Germinal center (tissue), 1 donor: ENCODE results near the gene CHPF2.

Experiments
- DNase-seq: peaks from one replicate; pipeline ENCODE4 v3.0.0; 2012; ENCODE audit warnings: mixed read lengths, low spot score

The CHPF2 gene, protein sequence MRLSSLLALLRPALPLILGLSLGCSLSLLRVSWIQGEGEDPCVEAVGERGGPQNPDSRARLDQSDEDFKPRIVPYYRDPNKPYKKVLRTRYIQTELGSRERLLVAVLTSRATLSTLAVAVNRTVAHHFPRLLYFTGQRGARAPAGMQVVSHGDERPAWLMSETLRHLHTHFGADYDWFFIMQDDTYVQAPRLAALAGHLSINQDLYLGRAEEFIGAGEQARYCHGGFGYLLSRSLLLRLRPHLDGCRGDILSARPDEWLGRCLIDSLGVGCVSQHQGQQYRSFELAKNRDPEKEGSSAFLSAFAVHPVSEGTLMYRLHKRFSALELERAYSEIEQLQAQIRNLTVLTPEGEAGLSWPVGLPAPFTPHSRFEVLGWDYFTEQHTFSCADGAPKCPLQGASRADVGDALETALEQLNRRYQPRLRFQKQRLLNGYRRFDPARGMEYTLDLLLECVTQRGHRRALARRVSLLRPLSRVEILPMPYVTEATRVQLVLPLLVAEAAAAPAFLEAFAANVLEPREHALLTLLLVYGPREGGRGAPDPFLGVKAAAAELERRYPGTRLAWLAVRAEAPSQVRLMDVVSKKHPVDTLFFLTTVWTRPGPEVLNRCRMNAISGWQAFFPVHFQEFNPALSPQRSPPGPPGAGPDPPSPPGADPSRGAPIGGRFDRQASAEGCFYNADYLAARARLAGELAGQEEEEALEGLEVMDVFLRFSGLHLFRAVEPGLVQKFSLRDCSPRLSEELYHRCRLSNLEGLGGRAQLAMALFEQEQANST

DNA sequence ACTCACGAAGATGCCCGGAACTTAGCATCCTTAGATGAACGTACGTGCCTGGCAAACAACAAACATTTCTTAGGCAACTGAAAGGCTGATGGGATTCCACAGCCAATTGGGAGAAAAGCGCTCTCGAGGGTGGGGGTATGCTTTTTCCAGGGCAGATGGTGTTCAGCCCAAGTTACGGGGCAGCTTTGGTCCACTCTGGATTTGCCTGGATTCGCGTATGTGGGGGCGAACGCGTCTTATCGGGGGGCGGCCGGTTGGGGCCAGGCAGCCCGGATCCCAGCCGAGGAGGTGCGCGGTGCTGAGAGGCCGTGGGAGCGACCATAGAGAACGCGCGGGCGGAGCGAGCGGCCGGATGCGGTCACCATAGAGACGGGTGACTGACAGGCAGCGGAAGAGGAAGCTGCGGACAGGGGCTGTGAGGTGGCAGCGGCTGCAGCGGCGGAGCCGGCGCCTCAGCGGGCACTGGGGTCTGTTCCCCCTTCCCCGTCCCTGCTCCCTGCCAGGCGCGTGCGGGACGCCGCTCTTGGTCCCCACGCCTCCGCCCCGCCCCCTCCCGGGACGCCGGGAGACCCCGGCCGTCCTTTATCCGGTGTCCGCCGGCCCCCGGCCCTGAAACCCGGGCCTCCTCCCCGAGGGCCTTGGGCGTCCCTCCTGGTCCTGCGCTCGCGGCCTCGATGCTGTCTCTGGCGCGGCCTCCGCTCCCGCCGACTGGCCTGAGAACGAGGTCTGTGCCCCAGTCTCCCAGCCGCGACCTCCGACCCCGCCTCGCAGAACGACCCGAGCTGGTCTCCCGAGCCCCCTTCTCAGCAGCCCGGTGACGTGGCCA is at the start of gene CHPF2:
CHPF2 (plus strand) TSS at position 393 of the 826 bp plus-strand sequence. CDS start 1,529 bp downstream, outside the sequence.
- peak; percentile 93 for DNase-seq

DNA sequence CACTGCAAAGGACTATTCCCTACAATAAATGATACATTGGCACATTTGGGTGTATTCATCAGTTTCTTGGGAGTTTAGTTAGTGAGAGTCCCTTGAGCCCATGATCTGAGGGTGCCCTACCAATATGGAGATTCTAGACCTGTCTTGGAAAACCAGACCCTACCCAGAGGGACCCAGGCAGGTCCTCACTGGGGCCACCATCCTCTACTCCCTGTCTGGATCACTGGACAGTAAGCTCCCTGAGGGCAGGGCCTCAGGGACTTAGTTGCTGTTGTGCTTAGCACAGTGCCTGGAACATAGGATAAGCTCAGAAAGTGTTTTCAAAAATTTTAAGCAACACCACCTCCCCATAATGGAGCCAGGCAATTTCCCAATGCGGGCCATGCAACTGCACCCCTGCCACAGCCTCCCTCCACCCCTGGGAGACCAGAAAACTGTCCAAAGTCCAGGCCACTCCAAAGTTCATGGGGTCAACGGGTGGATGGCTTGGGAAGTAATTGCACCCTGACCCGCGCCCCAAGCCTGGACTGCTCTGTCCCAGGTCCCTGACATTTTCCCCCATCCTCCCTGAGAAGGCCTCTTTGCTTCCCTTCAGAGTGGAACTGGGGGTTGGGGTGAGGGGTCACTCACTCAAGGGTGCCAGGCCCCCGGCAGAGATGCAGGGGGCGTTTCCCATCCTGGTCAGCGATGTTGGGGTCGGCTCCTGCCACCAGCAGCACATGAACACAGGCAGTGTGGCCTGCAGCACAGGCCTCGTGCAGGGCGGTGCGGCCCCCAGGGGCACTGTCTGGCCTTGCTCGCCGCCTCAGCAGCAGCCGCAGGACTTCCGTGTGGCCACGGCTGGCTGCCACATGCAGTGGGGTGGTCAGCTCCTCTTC is 46.3 kb upstream of the CHPF2 start:
- DNase-seq: no peak

DNA sequence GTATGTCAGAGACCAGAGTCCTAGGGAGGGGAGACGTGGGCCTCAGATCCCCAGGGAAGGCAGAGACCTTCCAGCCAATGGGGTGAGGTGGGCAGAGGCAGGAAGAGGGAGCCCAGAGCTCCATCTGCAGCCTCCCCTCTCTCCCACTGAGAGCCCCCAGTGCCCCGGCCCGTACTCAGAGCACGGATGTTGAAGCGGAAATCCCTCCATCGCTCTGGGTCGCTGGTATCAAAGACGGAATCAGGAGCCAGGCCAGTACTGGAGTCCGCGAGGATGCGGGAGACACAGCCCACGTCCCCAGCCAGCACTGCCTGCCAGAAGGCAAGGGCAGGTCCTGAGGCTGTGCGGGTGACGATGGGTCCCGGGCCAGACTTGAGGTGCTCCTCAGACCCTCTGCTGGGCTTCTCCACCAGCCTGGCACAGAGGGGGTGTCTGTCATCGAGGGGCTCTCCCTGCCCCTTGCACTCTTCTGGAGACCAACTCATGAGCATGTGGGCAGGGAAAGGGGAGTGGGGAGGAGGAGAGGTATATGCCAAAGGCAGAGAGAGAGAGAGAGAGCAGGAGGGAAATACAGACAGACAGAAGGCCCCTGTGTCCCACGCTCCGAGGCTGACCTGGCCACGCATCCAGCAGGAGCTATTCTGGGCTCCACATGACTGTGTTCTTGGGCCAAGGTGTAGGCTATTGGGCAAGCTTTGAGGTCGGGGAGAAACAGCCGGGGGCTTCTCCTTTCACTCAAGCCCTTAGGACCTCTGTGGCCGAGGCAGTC is 45.5 kb upstream of the CHPF2 start, which contains the start of gene ASB10:
ASB10 (minus strand) TSS at position 611 of the 769 bp plus-strand sequence; CDS start at position 491, 120 bp downstream.
- DNase-seq: no peak

DNA sequence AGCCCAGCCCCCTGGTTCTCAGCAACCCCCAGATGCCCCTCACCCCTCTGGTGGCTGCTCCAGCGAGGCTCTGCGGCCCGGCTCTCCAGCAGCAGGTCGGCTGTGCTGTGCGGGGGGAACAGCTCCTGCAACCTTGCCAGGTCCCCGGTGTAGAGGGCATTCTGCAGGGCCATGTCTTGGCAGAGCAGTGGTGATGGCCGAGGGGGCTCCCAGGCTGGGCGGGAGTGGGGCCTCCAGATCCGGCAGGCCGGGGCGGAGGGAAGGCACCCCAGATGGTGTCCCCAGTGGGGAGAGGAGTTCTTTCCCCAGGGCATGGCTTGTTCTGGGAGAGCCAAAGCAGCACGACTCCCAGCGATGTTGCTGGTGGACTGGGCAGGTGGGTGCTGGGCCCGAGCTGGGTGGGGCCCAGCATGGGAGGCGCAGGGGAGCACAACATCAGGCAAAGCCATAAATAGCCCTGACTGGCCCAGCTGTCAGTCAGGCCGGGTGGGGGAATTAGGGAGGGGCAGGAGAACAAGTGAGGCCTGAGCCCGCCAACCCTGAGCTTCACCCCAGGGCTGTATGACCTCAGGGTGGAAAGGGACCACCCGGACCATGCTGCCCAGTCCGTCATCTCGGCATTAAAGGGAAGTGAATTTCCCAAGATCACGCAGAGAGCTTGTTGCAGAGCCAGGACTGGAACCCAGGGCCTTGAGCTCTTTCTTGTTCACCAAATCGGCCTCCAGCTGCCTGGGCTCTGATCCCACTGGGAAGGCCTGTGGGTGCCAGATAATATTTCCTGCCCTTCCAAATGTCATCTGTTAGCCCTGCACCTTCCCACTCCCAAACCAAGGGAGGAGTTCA is 44.7 kb upstream of the CHPF2 start:
- no peak for DNase-seq

DNA sequence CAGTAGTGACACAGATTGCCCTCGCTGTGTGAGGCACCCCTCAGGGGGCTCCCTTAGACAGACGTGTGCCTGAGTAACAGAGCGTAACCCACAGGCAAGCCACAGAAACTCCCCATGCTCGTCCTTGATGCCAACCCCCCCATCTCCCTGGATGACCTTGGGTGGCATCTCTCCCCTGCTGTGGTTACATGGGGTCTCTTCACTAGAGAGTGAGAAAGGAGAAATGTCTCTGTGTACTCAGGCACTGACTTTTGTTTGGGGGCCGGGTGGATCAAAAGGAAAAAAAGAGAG is 44.1 kb upstream of the CHPF2 start:
- DNase-seq: no peak

DNA sequence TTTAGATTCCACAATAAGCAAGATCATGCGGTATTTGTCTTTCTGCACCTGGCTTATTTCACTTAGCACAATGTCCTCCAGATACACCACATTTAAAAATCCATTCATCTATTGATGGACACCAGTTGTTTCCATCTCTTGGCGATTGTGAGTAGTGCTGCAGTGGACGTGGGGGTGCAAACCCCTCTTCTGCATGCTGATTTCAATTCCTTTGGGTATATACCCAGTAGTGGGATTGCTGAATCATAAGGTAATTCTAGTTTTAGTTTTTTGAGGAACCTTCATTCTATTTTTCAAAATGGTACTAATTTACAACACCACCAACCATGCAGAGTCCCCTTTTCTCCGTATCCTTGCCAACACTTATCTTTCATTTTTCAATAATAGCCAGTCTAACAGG is 43.2 kb upstream of the CHPF2 start:
- no peak for DNase-seq

DNA sequence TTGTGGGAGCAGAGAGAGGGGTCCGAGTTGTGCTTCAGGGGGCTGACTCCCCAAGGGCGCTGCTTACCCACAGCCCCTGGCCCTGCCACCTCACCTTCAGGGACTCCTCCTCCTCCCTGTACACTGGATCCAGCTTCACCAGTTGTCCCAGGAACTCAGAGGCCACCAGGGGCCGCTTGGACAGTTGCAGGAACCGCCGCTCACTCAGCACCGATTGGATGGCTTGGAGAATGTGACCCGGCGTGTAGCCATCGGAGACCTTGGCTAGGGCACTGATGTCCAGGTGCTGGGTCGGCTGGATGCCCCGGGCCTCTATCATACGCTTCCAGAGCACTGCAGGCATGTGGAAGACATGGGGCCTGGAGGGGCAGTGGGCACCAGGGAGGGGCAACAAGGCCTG is 40.7 kb upstream of the CHPF2 start:
- no peak for DNase-seq

DNA sequence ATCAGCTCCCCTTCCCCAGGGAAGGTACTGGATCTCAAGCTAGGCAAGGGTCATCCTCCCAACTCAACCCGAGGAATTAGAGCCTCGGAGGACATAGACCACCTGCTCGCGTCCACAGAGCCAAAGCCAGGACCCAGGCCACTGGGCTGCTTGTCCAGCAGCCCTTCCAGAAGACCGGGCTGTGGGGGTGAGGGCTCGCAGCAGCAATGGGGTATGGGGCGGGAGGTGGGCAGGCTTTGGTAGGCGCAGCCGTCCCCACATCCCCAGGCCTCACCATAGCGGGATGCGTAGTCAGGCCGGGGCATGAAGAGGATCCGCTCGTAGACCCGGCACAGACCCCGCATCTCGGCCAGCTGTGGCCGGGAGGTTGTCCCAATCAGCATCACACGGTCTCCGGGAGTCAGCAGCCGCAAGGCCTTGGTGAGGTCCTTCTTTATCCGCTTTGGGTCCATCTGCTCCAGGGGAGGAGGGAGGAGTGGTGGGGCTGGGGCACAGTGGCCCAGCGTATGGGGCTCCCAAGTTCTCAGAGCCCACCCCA is 40.2 kb upstream of the CHPF2 start:
- no peak for DNase-seq

DNA sequence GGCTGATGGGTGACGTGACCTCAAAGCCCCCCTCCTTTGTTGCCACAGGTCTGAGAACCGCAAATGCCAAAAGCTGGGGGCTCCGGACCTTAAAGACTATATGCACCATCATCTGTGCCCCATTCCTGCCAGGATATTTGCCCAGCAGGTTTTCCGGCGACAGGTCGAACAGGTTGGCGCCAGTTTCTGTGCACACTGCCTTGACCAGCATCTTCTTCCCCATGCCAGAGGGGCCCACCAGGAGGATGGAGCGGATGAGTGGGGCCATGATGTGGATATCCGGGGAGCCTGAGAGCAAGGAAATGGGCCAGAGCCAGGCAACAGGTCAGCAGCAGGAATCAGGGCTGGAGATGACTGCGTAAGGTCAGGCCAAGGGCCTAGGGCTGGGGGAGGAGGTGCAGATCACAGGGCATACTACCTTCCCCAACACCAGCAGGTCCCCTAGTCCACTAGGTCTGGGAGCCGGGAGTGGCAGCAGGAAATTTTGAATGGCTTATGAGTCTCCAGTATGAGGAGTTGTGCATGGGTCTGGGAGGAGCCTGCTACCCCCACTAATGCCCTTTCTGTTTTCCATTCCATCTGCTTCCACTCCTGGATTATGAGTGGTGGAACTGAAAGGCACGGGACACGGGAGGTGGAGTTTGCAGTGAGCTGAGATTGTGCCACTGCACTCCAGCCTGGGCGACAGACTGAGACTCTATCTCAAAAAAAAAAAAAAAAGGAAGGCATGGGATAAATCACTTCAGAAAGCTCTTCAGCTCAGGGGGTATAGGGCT is 38.9 kb upstream of the CHPF2 start:
- DNase-seq: no peak

DNA sequence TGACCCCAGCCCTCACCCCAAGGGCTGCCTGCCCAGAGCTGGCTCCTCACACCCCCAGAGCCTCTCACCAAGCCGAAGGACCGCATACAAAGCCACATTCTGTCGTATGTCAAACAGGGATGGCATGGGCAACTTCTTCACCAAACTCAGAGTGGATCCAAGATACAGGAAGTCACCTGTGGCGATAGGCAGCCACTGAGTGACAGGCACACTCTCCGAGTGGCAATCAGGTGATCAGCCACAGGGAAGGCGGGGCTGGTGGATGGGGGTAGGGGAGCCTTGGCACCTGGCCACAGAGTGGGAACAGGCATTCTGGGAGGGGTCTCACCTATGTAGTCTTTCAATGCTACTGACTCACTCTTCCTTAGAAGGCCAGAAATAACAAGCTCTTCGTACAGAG is 38.1 kb upstream of the CHPF2 start:
- DNase-seq: no peak

DNA sequence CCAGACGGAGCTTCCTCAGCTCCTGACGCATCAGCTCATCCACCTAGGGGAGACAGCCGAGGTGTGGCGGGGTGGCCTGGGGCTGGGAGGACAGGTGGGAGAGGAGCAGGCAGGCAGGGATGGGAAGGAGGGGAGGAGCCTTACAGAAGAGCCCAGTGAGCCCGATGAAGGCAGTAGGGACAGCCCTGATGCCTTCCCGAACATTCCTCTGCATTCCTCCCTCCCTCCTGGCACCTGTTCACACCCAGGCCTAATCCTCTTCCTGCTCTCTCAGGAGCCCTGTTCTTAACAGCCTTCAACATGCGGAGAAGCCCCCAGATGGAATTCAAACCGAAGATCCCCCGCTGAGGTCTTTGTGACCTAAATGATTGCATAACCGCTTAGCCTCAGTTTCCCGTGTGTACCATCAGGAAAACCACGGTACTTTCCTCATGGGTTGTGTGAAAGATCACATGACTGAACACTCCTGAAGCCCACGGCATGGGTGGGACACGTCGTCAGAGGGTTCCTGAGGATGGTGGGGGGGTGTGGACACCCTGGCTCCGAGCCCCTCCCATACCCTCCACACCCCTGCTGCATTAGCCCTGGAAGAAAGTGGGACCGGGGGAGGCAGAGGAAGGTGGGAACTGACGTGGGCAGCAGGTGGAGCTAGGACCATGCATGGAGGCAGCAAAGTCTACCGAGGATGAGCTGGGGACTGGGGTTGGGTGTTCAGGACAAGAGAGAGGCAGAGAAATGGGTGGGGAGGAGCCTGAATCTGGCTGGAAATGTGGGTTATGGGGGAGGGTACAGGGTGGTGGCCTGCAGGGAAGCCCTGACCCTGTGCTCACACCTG is 36.5 kb upstream of the CHPF2 start:
- DNase-seq: no peak

DNA sequence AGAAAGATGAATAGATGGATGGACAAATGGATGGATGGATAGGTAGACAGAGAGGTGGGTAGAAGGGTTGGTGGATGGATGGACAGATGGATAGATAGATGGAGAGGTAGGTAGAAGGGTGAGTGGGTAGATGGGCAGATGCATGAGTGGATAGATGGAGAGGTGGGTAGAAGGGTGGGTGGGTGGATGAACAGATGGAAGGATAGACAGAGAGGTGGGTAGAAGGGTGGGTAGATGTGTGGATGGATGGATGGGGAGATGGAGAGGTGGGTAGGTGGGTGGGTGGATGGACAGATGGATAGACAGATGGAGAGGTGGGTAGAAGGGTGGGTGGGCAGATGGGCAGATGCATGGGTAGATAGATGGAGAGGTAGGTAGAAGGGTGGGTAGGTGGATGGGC is 34.4 kb upstream of the CHPF2 start:
- no peak for DNase-seq

DNA sequence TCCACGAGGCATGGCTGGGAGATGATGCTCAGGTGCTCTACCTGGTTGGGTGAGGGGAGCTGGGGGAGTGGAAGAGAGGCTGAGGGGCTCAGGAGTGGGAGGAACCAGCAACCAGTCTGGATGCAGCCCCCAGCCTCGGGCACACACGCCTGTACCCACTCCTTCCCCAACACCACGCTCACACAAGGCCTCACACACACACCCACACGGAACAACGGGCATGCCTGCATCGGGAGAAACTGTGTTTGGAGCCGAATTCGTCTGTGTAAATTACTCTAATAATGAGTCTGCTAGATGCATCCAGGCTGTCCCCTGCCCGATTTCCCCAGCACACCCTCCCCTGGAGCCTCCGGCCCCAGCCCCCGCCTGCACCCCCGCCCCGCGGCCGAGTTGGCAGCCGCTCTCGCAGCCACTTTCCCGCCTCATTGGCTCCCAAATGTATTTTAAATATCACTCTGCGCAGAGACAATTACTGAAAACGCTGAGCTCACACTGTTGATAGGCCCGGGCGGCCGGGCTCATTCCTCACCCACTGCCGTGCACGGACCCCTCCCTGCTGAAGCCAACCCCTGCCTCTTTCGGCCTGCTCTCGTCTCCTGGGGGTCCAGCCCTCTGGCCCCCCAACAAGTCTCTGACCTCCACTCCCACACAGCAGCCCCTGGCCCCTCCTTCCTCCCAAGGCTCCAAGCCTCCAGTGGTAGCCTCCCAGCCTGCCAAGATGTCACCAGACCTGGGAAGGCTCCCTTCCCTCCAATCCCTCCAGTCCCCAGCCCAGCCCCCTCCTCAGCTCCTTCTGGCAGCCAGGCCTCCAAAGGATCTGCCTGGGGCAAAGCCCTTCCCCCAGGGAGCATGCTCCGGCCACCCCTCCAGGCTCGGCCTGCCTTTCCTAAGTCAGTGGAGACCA is 33.1 kb upstream of the CHPF2 start:
- DNase-seq: no peak

DNA sequence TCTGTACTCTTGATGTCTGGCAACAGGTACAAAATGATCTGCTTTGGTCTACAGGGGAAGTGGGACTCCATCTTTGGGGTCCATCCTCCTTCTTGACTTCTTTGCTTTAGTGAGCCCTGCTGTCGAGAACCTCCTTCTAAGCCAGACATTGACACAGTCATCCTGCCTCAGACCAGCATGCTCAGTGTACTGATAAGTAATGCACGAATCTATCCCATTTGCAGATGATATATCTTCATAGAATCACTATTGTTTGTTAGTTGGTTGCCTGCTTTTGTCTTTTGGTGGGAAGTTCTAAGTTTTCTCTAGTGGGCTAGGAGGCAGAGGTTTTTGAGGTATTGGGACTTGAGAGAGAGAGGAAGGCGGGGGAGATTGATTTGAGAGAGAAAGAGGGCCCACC is 30.9 kb upstream of the CHPF2 start:
- no peak for DNase-seq

DNA sequence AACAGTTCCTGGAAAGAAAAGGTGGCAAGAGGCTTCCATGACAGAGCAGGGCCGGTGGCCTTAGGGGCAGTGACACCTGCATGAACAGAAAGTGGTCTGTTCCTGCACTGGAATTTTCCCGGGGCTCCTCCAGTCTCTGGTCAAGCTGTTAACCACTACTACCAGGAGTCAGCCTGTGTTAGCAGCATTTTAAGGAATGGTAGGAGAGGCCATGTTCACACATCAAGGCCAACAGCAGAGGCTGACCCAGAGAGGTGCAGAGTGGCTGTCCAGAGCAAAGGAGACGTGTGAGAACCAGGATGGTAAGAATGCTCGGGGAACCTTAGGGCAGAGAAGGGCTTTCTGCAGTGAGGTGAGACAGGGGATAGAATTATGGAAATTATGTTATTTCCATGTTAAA is 30.5 kb upstream of the CHPF2 start:
- no peak for DNase-seq

DNA sequence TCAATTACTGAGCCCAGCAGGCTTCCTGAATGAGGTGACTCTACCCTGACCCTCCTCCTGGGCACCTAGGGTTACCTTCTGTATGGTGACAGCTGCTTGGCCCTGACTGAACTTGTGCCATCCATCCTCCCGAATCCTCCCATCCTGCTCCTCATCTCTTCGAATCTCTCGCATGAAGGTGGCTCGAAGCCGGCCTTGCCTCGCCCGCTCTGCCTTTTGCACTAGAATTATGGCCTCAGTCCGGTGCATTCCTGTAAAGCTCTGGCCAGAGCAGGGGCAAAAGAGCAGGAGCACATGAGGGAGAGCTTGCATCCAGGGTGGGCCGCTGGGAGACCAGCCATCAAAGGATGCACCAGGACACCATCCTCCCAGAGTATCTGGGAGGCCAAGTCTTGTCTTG is 29.4 kb upstream of the CHPF2 start:
- DNase-seq: no peak
